HG03025 (cell line): ENCODE measurements around the gene ZNF784.

ENCODE experiments used
- ATAC-seq: cut with Tn5 transposase; IDR thresholded peaks from one replicate; pipeline ENCODE4 v1.9.1; 2021; ENCODE audit warnings: mild to moderate bottlenecking, moderate library complexity; ENCODE audit not compliant: unreplicated experiment, low FRiP score

ZNF784 gene

GRCh38 chr19:55605637-55606470 lies 18.5 kb downstream of the ZNF784 start, which contains the start of gene ZNF865:
ZNF865 (plus strand) TSS chr19:55605647; CDS start chr19:55613619, 7,972 bp downstream.
- ATAC-seq: peak; percentile 1

DNA sequence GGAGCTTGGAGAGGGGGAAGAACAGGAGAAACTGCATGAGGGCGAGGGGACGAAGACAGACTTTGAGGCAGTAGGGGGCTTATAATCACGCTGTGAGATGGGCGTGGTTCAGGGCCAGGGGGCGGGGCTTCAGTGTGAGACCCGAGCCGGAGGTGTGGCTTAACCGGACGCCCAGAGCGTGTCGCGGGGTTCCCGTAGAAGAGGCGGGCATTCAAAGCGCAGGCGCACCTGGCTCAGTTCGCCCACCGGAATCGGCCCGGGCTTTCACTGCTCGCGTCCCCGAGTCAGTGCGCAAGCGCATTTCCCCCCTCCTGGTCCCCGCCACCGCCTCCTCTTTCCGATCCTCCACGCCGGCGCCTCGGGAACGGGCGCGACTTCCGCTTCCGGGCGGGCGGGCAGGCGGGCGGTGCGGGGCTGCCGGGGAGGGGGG lies 19.1 kb downstream of the ZNF784 start:
- ATAC-seq: peak; percentile 81

DNA sequence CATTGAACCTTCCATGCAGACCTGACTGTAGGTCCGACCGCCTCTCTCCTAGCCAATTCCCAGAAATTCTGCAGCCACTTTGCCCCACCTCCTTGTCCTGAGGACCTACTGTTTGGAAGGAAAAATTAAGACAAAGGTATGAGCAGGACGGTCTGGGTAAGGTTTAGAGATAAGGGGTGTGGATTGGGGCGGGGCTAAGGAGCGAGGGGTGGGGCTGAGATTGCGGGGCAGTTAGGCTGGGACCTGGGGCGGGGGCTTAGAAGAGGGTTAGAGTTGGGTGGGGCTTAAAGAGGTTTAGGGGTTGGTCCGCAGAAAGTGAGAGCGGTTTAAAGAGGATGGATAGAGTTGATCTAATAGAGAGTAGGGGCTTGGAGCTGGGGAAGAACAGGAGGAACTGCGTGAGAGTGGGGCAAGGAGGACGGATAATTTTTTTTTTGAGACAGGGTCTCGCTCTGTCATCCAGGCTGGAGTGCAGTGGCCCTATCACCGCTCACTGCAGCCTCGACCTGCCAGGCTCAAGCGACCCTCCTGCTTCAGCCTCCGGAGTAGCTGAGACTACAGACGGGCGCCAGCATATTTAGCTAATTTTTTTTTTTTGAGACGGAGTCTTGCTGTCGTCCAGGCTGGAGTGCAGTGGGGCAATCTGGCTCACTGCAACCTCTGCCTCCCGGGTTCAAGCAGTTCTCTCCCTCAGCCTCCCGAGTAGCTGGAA lies 20.6 kb downstream of the ZNF784 start:
- no peak for ATAC-seq

DNA sequence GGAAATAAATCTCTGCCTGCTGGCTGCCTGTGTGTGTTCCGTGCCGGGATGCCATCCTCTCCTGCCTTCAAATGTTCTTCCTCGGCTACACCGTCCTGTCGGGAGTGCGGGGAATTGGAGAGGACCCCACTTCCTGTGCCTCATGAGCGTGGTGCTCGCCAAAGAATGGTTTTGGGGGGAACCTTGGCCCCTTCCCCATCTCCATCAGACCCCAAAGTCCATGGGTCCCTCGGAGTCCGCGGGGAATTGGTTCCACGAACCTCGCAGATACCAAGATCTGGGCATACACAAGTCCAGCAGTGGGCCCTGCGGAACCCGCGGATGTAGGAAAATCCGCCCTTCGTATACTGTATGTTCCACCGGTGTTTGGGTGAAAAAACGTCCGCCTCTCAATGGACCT lies 21.3 kb downstream of the ZNF784 start:
- ATAC-seq: no peak

DNA sequence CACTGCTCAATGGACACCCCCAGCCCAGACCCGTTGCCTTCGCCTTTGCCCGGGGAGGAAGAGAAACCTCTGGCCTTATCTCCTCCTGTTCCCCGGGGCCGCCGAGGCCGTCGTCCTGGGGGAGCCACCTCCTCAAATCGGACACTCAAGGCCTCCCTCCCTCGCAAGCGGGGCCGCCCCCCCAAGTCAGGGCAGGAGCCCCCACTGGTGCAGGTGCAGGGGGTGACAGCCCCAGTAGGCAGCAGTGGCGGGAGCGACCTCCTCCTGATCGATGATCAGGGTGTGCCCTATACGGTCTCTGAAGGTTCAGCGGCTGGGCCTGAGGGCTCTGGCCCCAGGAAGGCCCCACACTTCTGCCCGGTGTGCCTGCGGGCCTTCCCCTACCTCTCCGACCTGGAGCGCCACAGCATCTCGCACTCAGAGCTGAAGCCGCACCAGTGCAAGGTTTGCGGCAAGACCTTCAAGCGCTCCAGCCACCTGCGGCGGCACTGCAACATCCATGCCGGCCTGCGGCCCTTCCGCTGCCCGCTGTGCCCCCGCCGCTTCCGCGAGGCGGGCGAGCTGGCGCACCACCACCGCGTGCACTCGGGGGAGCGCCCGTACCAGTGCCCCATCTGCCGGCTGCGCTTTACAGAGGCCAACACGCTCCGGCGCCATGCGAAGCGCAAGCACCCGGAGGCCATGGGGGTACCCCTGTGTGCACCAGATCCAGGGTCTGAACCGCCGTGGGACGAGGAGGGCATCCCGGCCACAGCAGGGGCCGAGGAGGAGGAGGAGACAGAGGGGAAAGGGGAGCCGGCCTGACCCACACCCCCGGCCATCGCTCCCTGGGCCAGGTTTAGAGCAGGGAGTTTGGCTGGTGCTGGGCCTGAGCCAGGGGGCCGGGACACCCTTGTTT lies 22.0 kb downstream of the ZNF784 start:
- no peak for ATAC-seq

DNA sequence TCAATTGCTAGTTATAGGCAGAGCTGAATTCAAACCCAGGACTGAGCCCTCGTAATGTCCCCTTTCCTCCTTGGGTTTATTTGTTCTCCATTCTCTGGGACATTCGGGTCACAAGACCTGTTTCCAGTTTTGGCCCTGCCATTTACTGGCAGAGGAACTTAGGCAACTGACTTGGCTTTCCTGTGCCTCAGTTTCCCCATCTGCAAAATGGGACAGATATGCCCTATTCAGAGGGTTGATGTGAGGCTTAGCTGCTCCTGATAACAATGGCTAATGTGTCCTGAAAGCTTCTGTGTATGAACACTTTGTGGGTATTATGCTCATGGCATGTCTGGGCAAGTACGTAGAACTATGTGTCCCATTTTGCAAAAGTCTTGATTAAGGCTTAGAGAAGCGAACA lies 23.3 kb downstream of the ZNF784 start:
- no peak for ATAC-seq

- no peak for ATAC-seq
Measured at GRCh38 chr19:55600662-55601028, 23.7 kb downstream of the ZNF784 start.

DNA sequence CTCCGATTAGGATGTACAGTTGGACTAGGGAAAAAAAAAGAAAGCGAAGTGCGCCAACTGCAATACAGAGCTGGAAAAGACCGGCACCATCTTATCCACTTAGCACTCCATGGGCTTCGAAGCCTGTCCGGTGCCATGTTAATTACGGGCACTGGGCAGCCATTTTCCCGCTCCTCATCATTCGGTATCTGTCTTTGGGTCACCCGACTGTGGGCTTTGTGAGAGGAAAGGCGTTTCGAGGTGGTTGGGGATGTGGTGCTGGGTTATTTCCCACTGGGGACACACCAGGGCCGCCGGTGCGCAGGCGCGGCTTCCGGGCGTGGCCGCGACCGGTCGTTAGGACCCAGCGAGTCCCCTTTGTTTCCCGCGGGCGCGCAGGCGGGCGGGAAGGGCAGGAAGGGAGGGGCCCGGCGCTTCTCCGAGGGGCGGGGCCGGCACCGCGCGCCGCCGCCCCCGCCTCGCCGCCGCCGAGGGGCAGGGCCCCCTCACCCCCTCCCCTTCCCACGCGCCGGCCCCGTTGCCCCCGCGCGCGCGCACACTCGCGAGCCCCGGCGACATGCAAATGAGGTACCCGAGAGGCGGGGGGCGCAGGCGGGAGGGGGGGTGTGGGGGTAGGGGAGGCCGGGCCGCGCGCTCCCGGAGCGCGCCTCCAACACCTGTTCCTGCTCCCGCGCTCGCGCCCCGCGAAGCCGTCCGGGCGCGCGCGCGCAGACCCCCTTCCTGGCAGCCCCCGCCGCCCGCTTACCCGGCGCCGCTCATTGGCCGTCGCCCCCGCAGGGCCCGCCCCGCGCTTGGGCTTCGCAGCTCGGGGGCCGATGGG lies 24.3 kb downstream of the ZNF784 start, which contains the start of gene ZNF524:
Gene ZNF524, plus strand, starts transcription at position 447 of the 820 bp plus-strand sequence. CDS start 1,825 bp downstream, outside the sequence.
- peak; percentile 33 for ATAC-seq

GRCh38 chr19:55599468-55599841 lies 24.9 kb downstream of the ZNF784 start, which contains the start of gene FIZ1:
FIZ1 (minus strand) TSS chr19:55599517; CDS start chr19:55597865, 1,652 bp downstream.
- ATAC-seq: peak; percentile 56

DNA sequence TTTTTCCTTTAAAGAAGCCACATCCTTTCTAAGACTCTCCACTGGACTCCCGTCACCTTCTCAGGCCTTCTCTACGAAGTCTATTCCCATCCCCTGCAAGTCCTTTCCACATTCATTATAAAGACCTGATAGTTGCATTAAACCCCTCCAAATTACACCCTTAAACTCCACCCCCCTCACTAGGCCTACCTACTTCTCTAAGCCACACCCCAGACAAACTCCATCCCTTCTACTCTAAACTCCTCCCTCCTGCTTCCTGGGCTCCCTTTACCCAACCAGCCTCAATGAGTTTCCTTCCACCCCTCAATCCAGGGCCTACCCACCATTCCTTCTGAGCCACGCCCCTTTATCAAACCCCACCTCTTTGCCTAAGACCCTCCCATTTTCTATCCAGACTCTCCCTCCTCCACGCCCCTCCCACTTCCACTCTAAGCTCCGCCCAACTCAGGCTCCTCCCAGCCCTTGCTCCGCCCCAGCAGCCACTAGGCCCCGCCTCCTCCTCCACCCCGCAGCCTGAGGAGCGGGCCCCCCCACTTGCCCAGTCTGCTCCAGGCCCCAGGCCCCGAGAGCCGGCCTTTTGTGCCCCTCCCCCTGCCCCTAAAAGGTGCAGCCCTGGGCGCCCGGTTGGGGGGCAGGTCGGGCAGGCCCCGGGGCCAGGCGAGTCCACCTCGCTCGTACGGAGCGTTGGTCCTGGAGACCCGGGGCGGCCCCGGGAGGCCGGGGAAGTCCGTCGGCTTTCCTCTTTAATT lies 25.5 kb downstream of the ZNF784 start:
- ATAC-seq: peak; percentile 48

DNA sequence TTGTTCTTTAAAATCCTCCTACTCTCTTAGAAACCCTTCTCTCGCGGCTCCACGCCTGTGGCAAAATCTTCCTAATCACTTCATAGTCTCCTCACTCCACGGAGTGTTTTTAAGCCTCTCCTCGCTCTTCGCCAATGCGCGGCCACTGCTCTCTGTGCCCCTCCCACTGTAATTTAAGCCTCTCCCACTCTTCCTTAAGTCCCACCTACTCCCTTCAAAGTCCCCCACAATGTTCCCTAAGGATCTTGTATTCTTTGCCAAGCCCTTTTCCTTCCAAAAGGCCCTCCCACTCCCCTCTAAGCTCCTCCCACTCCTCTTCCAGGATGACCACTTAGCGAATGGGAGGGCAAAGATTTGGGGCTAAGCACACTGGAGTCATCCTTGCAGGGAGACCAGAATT lies 26.3 kb downstream of the ZNF784 start:
- no peak for ATAC-seq

DNA sequence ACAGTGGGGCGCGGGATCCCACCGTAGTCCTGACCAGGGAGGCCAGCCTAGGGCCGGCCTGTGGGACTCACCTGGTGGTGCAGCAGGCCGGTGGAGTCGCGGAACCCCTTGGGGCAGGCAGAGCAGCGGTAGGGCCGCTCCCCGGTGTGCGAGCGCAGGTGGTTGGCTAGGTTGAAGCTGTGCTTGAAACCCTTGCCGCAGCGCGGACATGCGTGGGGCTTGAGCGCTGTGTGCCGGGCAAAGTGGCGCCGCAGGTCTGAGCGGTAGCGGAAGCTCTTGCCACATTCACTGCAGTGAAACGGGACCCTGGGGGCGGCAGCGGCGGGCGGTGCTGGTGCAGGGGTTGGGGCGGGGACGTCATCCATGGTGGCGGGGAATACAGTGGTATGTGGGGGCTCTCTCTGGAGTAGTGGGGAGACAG lies 26.9 kb downstream of the ZNF784 start:
- no peak for ATAC-seq

DNA sequence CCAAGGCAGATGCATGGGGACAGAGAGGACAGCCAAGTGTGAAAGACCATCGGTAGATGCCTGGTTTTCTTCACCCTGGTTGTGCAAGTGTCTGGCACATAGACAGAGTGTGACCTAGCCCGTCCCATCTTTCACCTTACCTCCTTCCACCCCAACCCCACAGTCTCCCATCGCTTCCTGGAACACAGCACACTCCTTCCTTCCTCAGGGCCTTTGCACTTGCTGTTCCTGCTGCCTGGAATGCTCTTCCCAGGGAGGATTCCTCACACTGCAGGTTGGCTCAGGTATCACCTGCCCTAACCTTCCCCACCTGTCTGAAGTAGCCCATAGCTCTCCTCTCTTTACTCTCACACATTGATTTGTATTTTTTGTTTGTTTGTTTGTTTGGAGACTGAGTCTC lies 28.1 kb downstream of the ZNF784 start:
- no peak for ATAC-seq

- ATAC-seq: no peak
Measured at GRCh38 chr19:55594996-55595545, 29.3 kb downstream of the ZNF784 start.

DNA sequence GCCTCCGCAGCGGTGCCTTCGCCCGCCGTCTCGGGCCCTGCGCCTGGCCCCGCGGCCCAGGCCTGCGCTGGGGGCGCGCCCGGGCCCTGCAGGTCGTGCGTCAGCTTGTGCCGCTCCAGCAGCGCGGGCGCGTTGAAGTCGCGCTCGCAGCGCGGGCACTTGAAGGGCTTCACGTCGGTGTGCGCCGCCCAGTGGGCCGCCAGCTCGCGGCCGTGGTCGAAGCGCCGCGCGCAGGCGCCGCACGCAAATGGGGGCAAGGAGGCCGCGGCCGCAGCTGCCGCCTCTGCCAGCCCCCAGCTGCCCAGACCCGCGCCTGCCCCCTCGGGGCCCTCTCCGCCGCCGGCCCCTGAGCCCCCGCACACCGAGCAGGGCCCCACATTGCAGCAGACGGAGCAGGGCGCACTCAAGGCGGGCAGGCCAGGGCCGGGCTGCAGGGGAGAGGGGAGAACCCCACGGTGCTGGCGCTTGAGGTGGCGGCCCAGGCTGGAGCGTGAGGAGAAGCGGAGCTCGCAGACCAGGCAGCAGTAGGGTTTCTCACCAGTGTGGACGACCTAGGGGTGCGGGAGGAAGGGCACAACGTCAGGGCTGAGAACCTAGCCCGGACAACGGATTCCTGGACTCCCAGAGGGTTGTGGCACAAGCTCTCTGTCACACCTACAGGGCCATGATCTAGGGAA lies 31.1 kb downstream of the ZNF784 start:
- ATAC-seq: no peak

GRCh38 chr19:55592391-55593090 lies 31.8 kb downstream of the ZNF784 start:
- ATAC-seq: no peak

GRCh38 chr19:55591555-55591954 lies 32.8 kb downstream of the ZNF784 start:
- no peak for ATAC-seq

- no peak for ATAC-seq
Measured at GRCh38 chr19:55590617-55591016, 33.7 kb downstream of the ZNF784 start.
